Activated T-cell treated with anti-CD3 and anti-CD28 coated beads, Interleukin-2, amount 50 U/mL, for 4 hours (primary cell): ENCODE data around the gene NGF. TPM values are rescaled to one million over a fixed set of nuclear protein-coding genes. Genes with fewer than 3 reads are reported as not detected.
"Not testable (repeated sequence)": the region's sequence is repeated elsewhere in the genome, so short reads cannot be mapped to it uniquely, and the experiment has no call there.

Source experiments
- ATAC-seq, 2 donors: fragments of 200-7000 bp; cut with Tn5 transposase; one replicate each; pipeline ENCODE4 v1.10.0; 2021
- DNase-seq: peaks from one replicate; pipeline ENCODE4 v3.0.0-alpha.2; 2020
- H3K27me3 Mint-ChIP-seq: one replicate; pipeline ENCODE4 v1.8.0; 2021; ENCODE audit warnings: low read depth, mixed read lengths
- H3K36me3 Mint-ChIP-seq: one replicate; pipeline ENCODE4 v1.8.0; 2022; ENCODE audit warnings: mixed read lengths; ENCODE audit not compliant: insufficient read depth
- H3K4me1 Mint-ChIP-seq: one replicate; pipeline ENCODE4 v1.8.0; 2021; ENCODE audit warnings: low read depth, mixed read lengths
- H3K4me3 Mint-ChIP-seq: one replicate; pipeline ENCODE4 v1.8.0; 2021; ENCODE audit warnings: mild to moderate bottlenecking, moderate library complexity, mixed read lengths
- H3K9me3 Mint-ChIP-seq: one replicate; pipeline ENCODE4 v1.8.0; 2021; ENCODE audit warnings: mixed read lengths
- total RNA-seq, 3 donors: library from RNA; stranded (reverse); gene quantifications; one replicate each; pipeline ENCODE4 v1.2.1, GENCODE V29; 2021

Gene NGF
- not detected for total RNA-seq

DNA sequence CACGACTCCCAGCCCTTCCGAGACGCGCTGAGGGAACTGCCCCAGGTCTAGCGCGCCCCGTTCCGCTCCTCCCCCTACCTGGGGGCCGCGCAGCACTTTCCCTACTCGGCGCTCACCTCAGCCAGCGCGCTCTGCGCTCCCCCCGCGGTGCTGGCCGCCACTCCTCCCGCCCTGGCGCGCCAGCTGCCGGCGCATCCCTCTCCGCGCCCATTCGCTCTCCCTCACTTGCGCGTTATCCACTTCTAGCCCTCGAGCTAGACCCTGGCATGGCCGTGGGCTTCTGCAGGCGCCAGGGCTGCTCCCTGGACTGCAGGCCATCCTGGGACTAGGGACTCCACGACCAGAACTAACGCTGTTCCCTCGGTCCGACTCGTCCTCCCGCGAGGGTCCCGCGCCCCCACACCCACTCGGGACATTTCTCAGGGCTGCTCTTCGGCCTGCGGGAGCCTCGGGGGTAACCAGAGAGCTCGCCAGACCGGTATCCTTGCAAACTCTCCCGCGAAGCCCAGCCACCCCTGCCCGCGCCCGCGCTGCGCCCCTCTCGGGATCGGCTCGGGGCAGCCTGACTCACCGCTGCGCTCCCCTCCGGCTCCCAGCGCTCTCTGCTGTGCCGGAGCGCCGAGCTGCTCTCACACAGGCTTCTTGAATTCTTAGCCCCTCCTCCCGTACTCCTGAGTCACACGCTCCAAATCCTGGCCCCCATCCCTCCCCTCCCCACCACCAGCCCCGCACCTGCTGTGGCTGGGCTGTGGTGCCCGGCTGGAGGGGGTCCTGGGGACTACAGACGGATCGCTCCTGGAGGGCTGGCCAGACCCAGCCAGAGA, at the start of gene NGF:
NGF (minus strand) TSS at position 617 of the 824 bp plus-strand sequence. CDS start 51,454 bp downstream, outside the sequence.
- ATAC-seq (peak in 1 of 2 donors; percentile 27), DNase-seq (no peak)
- H3K4me3 Mint-ChIP-seq: no peak within 1 kb of the TSS
- H3K36me3 Mint-ChIP-seq: no peaks in the 10 kb centered on the region
- H3K4me1 Mint-ChIP-seq: no peaks in the 10 kb centered on the region
- H3K9me3 Mint-ChIP-seq: no peaks in the 10 kb centered on the region
- H3K27me3 Mint-ChIP-seq: peaks cover 41% of the 10 kb centered on the region

- not testable (repeated sequence) for H3K4me1 Mint-ChIP-seq, H3K4me3 Mint-ChIP-seq, H3K36me3 Mint-ChIP-seq, DNase-seq, ATAC-seq
- Mint-ChIP-seq H3K27me3 (peaks cover 13% of the 10 kb centered on the region), H3K9me3 (peaks cover 22% of the 10 kb centered on the region)
Measured at GRCh38 chr1:115383455-115383854, 45.4 kb upstream of the NGF start.

GRCh38 chr1:115379943-115380342, 41.9 kb upstream of the NGF start:
- no peak overlapping the region for H3K4me3 Mint-ChIP-seq
- peaks cover 9% of the 10 kb centered on the region for H3K9me3 Mint-ChIP-seq
- H3K36me3 Mint-ChIP-seq: no peaks in the 10 kb centered on the region
- DNase-seq (no peak), ATAC-seq (no peak)
- H3K27me3 Mint-ChIP-seq: peaks cover 8% of the 10 kb centered on the region
- no peaks in the 10 kb centered on the region for H3K4me1 Mint-ChIP-seq

DNA sequence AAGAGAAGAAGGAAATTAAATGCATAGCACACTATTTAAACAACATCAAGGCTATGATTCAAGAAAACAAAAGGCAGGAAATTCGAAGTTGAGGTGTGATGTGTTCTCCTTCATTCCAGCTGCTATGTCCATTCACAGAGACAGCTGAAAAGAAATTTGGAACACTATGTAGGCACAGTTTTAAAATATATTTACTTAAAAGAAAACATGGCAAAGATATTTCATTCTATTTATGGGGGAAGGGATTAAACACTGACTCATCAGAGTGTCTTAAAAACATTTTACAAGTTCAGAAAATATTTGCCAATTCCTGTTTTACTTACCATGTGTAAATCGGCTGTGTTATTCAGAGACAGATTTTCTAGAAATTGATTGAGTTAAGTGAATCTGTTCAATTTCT, 39.4 kb upstream of the NGF start:
- Mint-ChIP-seq H3K9me3 (no peaks in the 10 kb centered on the region), H3K4me3 (no peak overlapping the region), H3K36me3 (no peaks in the 10 kb centered on the region), H3K4me1 (no peaks in the 10 kb centered on the region), H3K27me3 (peaks cover 3% of the 10 kb centered on the region)
- ATAC-seq: no peak
- no peak for DNase-seq

DNA sequence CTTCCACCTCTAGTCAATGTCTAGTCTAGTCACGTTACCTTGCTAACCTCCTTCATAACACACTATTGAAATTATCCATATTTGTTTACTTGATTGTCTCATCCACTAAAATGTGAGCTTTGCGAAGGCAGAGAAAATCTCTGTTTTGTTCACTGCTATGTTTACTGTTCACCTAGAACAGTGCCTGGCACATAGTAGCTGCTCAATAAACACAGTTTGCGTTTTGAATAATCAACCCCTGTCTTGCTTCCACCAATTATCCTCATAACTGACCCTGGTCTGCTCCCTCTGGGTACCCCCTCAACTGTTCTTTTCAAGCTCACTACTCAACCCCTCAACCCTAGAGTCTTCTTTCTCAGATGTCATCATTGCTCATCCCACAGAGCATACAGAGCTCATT, 36.5 kb upstream of the NGF start:
- Mint-ChIP-seq H3K9me3 (no peaks in the 10 kb centered on the region), H3K4me1 (no peaks in the 10 kb centered on the region), H3K27me3 (peaks cover 3% of the 10 kb centered on the region), H3K36me3 (no peaks in the 10 kb centered on the region), H3K4me3 (no peak overlapping the region)
- DNase-seq: no peak
- ATAC-seq: no peak

GRCh38 chr1:115373305-115373704, 35.3 kb upstream of the NGF start:
- H3K27me3 Mint-ChIP-seq: peaks cover under 1% of the 10 kb centered on the region
- H3K4me3 Mint-ChIP-seq: no peak overlapping the region
- no peaks in the 10 kb centered on the region for H3K4me1 Mint-ChIP-seq
- H3K36me3 Mint-ChIP-seq: no peaks in the 10 kb centered on the region
- DNase-seq: no peak
- ATAC-seq: no peak
- H3K9me3 Mint-ChIP-seq: no peaks in the 10 kb centered on the region

GRCh38 chr1:115365738-115366137, 27.7 kb upstream of the NGF start:
- no peak for ATAC-seq
- H3K4me3 Mint-ChIP-seq: no peak overlapping the region
- H3K36me3 Mint-ChIP-seq: no peaks in the 10 kb centered on the region
- no peaks in the 10 kb centered on the region for H3K27me3 Mint-ChIP-seq
- DNase-seq: no peak
- peaks cover 12% of the 10 kb centered on the region for H3K9me3 Mint-ChIP-seq
- no peaks in the 10 kb centered on the region for H3K4me1 Mint-ChIP-seq

- no peaks in the 10 kb centered on the region for H3K4me1 Mint-ChIP-seq
- H3K27me3 Mint-ChIP-seq: no peaks in the 10 kb centered on the region
- H3K9me3 Mint-ChIP-seq: peaks cover 12% of the 10 kb centered on the region
- DNase-seq: no peak
- no peak for ATAC-seq
- H3K4me3 Mint-ChIP-seq: no peak overlapping the region
- no peaks in the 10 kb centered on the region for H3K36me3 Mint-ChIP-seq
Measured at GRCh38 chr1:115364780-115365155, 26.7 kb upstream of the NGF start.

GRCh38 chr1:115364046-115364779, 26.2 kb upstream of the NGF start:
- Mint-ChIP-seq H3K9me3 (peaks cover 12% of the 10 kb centered on the region), H3K27me3 (no peaks in the 10 kb centered on the region), H3K36me3 (no peaks in the 10 kb centered on the region), H3K4me1 (no peaks in the 10 kb centered on the region), H3K4me3 (no peak overlapping the region)
- ATAC-seq: no peak
- no peak for DNase-seq

DNA sequence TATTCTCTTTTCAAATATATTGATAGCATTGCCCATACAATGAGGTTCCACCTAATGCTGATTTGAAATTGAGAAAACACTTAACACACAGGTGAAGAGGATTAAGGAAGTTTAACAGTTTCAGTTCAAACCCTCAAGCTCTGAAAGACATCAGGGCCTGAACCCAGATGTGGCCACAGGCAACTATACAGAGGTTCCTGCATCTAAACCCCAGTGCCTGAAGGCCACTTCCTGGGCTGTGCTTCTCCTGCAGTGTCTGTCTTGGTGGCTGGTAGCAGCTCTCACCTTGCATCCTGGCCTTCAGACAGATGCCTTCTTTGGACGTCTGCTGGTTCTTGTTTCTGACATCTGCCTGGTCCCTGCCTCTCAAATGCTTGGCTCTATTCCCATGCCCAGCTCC, 25.1 kb upstream of the NGF start:
- Mint-ChIP-seq H3K9me3 (peaks cover 12% of the 10 kb centered on the region), H3K4me3 (no peak overlapping the region), H3K36me3 (no peaks in the 10 kb centered on the region), H3K27me3 (no peaks in the 10 kb centered on the region), H3K4me1 (no peaks in the 10 kb centered on the region)
- no peak for DNase-seq
- ATAC-seq: no peak

DNA sequence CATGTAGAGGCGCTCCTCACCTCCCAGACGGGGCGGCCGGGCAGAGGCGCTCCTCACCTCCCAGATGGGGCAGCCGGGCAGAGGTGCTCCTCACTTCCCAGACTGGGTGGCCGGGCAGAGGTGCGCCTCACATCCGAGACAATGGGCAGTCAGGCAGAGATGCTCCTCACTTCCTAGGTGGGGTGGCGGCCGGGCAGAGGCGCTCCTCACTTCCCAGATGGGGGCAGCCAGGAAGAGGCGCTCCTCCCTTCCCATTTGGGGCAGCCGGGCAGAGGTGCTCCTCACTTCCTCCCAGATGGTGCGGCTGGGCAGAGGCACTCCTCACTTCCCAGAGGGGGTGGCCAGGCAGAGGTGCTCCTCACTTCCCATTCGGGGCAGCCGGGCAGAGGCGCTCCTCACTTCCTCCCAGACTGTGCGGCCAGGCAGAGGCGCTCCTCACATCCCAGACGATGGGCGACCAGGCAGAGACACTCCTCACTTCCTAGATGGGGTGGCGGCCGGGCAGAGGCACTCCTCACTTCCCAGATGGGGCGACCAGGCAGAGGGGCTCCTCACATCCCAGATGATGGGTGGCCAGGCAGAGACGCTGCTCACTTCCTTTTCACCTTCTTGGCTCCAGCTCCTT, 22.6 kb upstream of the NGF start:
- H3K36me3 Mint-ChIP-seq, H3K27me3 Mint-ChIP-seq, DNase-seq, H3K4me3 Mint-ChIP-seq, H3K4me1 Mint-ChIP-seq, ATAC-seq: not testable (repeated sequence)
- H3K9me3 Mint-ChIP-seq: peaks cover 12% of the 10 kb centered on the region

DNA sequence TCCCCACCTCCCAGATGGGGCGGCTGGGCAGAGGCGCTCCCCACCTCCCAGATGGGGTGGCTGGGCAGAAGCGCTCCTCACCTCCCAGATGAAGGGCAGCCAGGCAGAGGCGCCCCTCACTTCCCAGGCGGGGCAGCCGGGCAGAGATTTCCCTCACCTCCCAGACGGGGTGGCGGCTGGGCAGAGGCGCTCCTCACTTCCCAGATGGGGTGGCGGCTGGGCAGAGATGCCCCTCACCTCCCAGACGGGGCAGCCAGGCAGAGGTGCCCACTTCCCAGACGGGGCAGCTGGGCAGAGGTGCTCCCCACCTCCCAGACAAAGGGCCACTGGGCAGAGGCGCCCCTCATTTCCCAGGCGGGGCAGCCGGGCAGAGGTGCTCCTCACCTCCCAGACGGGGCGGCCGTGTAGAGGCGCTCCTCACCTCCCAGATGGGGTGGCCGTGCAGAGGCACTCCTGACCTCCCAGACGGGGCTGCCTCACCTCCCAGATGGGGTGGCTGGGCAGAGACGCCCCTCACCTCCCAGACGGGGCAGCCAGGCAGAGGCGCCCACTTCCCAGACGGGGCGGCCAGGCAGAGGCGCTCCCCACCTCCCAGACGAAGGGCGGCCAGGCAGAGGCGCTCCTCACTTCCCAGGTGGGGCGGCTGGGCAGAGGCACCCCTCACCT, 21.9 kb upstream of the NGF start:
- peaks cover 12% of the 10 kb centered on the region for H3K9me3 Mint-ChIP-seq
- not testable (repeated sequence) for ATAC-seq, H3K4me3 Mint-ChIP-seq, DNase-seq, H3K36me3 Mint-ChIP-seq, H3K4me1 Mint-ChIP-seq, H3K27me3 Mint-ChIP-seq

DNA sequence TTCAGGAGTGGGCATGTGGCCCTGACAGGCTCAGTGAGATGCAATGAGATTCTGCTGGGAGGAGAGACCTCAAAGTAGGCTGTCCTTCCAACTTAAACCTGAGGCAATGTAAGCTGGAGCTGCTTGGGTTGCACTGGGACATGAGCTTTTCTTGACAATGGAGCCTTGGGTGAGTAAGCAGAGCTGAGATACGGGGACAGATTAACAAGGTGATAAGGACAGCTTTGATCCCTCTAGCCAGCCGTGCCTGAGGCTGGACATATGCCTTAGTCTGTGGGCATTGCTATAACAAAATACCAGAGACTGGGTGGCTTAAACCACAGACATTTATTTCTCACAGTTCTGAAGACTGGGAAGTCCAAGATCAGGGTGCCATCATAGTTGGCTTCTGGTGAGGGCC, 18.3 kb upstream of the NGF start:
- Mint-ChIP-seq H3K9me3 (peaks cover 4% of the 10 kb centered on the region), H3K36me3 (no peaks in the 10 kb centered on the region), H3K27me3 (peaks cover 6% of the 10 kb centered on the region), H3K4me1 (no peaks in the 10 kb centered on the region), H3K4me3 (no peak overlapping the region)
- DNase-seq (no peak), ATAC-seq (no peak)

DNA sequence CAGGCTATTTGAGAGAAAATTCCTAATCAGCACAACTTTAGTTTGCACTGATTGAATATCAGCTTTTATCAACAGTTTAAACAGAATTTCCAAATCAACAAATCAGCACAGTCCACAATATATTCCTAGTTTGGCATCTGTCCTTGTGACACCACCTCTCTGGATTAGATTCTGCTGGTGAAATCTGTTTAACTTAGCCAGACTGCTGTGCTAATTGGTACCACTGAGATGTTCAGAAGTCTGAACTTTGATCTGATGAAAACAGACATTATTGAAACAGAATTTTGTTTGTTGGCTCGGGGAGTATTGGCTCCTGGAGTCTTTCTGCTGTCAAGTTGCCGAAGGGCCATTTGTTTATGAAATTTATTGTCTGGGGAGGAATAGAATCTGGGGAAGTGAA, 17.0 kb upstream of the NGF start:
- ATAC-seq (no peak), DNase-seq (no peak)
- Mint-ChIP-seq H3K9me3 (no peaks in the 10 kb centered on the region), H3K27me3 (peaks cover 6% of the 10 kb centered on the region), H3K36me3 (no peaks in the 10 kb centered on the region), H3K4me3 (no peak overlapping the region), H3K4me1 (no peaks in the 10 kb centered on the region)
